DMS53 (cell line): Measurements from ENCODE around the gene CCDC110.
"Not testable (repeated sequence)": the region's sequence is repeated elsewhere in the genome, so short reads cannot be mapped to it uniquely, and the experiment has no call there.

Experiments used
- DNase-seq: peaks from one replicate; lab custom pipeline; 2025; lab: John Stamatoyannopoulos, UW

Gene CCDC110

DNA sequence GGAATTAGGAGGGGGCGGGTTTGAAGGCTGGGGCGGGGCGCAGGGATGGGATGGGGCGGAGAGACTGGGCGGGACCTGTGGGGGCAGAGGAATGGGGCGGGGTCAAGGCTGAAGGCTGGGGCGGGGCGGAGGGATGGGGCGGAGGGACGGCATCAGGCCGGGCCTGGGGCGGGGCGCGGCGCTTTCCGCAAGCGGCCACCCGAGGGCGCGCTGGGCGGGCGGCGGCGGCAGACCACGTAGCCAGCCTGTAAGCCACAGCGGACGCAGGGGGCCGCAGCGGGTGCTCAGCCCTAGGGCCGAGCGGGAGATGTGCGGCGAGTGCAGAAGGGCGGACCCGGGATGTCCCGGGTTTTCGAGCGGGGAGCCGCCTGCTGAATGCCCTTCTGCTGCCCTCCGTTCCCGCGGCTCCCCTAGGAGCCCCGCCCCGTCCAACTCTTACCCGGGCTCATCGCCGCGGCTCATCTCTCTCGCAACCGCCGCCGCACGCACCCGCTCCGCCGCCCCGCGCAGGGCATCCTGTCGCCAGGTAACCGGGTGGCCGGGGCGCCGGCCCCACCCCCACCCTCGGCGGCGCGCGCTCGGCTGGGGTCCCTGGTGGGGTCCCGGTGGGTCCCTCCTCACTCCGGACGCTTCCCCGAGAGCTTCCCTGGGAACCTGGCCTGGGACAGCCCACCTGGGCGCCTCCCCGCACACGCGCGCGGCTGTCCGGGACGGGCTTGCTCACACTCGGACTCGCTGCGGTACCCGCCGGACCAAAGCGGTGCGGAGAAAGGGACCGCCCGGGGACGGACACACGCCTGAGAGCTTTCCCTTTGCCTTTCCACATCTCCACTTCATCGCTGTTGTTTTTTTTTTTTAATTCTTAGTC, at the start of gene CCDC110:
Gene CCDC110 (minus strand): TSS at position 499 of the 868 bp plus-strand sequence. CDS start 50 bp downstream, at position 449.
- DNase-seq = peak; percentile 92

DNA sequence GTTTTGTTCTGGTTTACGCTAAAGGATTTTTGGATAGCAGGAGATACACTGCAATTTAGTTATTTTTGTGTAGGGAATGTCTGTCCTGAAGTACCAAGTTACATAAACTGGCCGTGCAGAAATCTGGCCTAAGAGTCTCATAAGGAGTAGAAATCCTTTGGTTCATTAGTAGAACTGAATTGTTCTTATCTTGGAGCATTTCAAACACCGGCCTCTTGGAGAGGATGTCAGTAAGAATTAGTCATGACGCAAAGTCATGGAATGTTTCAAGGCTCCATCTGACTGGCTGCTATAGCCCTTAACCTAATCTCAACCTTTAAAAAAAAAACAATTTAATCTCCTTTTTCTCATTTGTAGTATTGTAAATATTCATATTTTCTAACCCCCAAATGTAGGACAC, 48.6 kb upstream of the CCDC110 start:
- no peak for DNase-seq

DNA sequence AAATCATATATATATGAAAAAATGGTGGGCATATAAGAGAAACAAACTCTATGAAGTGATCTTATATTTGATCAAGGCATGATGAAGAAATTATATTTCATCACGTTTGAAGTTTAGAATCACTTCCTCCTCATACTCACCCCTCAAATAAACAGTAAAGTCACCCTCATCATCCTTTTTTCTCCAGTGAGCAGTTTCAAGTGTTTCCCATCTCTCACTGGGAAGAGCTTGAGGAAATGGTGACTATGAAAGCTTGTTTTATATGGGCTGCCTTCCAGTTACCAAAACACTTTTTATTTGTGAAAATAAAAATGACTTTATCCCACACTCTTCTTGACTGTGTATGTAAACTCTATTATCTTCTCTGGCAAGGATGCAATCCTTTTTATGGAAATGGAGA, 47.0 kb upstream of the CCDC110 start:
- no peak for DNase-seq

- no peak for DNase-seq
Measured at GRCh38 chr4:185518069-185518468, 46.5 kb upstream of the CCDC110 start.

- DNase-seq = no peak
Measured at GRCh38 chr4:185515248-185515647, 43.7 kb upstream of the CCDC110 start.

DNA sequence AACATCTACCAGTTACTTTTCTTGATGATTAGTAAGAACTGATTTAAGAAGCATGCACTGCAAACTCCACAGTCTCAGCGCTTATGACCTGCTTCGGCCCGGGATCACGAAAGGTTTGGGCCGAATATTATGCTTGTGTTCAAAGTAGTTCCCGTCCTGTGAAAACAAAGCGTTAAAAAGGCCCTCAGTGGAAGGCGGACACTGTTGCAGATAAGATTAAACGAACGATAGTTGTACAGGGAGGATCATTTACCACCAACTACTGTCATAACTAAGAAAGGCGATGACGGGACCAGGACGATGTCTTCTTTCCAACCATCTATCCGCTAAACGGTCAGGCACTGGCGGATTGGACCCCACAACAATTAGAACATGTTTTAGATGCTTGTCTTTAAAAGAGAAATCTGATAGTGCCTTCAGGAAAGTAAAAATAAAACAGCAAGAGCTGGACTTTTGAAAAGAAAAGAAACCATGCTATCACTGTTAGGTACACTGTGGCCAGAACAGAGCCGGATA, 42.7 kb upstream of the CCDC110 start:
- no peak for DNase-seq

DNA sequence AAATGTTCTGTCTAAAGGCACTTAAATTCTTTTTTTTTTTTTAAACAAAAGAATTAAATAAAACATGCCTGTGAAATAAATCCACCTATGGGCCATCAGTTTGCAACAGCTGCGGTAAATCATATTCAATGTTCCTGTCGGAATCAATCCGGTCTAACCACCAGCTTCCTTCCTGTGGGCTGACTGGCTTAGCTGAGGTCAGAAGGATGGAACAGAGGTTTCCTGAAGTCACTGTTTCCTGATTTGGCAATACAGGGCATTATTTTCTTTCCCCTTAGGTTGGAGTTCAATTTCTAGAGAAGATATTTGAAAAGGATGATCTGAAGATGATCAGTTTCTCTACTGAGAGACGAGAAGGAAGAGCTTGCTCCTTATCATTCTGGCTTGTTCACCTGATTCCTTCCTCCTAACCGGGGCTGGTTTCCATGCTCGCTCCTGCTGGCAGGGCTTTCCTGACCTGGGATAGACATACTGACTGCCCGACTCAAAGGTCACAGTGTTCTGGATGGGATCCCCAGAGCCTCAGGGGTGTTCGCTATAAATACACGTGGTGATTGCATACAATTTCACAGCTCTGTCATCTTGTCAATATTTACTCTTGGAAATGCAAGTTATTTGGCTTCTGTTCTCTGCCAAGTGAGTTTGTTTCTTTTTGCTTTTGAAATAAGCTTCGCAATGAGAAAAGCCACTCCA, 42.1 kb upstream of the CCDC110 start:
- DNase-seq = peak; percentile 64

GRCh38 chr4:185512516-185512915, 41.0 kb upstream of the CCDC110 start:
- no peak for DNase-seq

DNA sequence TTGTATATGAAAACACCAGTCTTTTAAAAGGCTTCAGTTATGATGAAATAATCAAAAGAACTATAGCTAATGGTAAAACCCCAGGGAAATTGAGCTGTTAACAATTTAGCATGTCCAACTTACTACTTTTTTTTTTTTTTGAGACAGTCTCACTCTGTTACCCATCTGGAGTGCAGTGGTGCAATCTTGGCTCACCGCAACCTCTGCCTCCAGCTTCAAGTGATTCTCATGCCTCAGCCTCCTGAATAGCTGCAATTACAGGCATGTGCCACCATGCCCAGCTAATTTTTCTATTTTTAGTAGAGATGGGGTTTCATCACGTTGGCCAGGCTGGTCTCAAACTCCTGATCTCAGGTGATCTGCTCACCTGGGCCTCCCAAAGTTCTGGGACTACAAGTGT, 39.7 kb upstream of the CCDC110 start:
- not testable (repeated sequence) for DNase-seq

GRCh38 chr4:185510806-185511205, 39.3 kb upstream of the CCDC110 start:
- no peak for DNase-seq

DNA sequence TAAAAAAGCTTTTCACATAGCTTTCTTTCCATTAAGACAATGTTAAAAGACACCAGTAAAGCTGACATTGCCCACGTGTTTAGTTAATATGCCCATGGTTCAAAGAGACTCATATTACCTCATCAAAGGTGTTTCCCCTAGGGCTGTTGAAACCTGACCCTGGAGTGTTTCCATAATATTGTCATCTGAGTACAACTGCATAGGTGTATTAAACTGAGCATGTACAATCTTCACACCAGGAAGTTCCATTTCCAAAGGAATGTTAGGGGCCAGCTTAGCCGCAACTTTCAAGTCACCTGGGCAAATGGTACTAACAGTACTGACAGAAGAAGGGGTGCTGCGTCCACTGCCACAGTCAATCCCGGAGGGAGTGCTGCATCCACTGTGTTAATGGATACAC, 36.6 kb upstream of the CCDC110 start:
- peak; percentile 89 for DNase-seq

DNA sequence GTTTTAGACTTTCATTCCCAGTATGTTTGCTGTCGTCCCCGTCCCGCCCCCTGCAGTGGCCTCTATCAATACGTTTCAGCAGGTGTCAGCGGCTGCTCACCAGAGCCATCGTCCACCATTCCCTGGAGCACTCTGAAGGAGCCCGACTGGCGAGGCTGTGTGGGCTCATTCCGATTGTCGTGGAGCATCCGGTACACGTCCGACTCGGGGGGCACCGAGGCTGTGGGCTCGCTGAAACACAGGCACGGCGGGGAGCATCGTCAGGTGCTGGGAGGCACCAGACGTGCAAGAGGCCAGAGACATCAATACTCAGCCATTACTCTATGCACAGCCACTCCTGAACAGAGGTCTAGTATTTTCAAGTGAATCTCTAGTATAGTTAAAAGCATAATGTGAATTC, 34.9 kb upstream of the CCDC110 start:
- no peak for DNase-seq

GRCh38 chr4:185504098-185505047, 32.8 kb upstream of the CCDC110 start:
- peak; percentile 86 for DNase-seq

DNA sequence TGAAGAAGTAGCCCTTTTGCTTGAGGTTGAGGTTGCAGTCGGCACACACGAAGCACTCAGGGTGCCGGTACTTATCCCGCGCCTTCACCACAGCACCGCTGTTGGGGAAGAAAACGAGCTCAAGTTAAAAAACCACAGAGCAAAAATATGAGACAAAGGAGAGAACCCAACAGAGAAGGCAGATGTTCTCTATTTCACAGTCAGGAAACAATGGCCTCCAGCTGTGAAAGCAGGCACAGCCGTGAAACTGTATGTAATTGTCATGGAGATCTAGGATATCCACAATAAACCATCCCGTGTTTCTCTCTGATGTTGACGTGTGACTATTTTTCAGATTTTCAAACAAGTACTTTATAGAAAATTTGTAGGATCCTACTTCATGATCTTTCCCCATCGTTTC, 30.9 kb upstream of the CCDC110 start:
- DNase-seq = no peak

DNA sequence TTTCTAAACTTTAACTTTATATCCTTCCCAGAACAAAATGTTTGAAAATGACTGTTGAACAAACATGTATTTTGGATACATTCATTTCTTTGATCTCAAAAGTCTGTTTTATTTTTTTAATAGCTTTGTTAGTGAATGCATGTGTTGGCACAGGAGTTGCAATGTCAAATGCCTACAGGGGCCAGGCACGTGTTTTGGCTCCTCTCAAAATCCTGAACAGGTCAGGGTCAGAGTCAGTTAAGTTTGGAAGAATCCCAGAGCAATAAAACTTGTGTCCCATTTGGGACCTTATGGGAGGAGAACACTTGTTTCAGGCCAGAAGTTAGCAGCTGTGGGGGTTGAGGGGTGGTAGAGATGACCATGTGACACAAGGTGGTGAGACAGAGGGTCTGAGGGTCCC, 29.0 kb upstream of the CCDC110 start:
- DNase-seq = no peak

- no peak for DNase-seq
Measured at GRCh38 chr4:185500035-185500434, 28.5 kb upstream of the CCDC110 start.

DNA sequence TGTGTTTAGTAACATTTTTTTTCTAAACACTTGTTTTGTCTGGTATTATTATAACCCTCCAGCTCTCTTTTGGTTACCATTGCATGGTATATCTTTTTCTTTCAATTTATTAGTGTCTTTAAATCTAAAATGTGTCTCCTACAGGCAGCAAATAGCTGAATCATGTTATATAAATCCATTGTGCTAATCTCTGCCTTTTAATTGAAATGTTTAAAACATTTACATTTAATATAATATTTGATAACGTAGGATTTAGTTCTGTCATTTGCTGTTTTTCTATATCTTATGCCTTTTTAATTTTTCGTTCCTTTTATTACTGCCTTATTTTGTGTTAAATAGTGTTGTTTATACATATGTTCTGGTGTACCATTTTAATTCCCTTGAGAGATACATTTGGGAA, 17.1 kb upstream of the CCDC110 start:
- DNase-seq = no peak

GRCh38 chr4:185481401-185481800, 9.9 kb upstream of the CCDC110 start:
- no peak for DNase-seq

GRCh38 chr4:185480016-185480732, 8.6 kb upstream of the CCDC110 start:
- DNase-seq = no peak

GRCh38 chr4:185479507-185479971, 8.0 kb upstream of the CCDC110 start:
- DNase-seq = peak; percentile 25

DNA sequence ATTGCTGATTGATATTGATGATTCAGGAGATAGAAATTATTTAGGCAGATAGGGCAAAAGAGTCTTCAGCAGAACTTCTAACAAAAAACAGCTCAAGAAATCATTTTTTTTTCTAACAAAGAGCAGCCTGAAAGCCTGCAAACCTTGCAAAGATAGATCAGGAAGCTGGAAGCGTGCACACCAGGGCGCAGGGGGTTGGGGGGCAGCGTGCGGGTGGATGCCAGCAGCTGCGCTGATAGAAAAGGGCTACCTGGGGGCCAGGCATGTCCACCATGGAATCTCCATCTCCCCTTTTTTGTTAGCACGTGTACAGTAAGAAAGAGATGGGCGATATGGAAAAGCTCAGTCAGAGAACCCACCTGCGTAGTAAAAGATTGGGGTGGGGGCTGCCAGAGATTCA, 1.7 kb upstream of the CCDC110 start:
- no peak for DNase-seq
